RCC 7860 (cell line): Measurements from ENCODE around the gene PAIP2.
"Not testable (repeated sequence)": the region's sequence is repeated elsewhere in the genome, so short reads cannot be mapped to it uniquely, and the experiment has no call there.

ENCODE experiments used
- DNase-seq: peaks from one replicate; pipeline ENCODE4 v3.0.0-alpha.2; 2015; ENCODE audit warnings: low spot score
- FAIRE-seq: peaks from 2 replicates; lab custom pipeline; 2012; peaks lifted over from hg19 to GRCh38; lab: Jason Lieb, UNC

The PAIP2 gene

GRCh38 chr5:139314276-139314675 is 27.4 kb upstream of the PAIP2 start:
- DNase-seq (no peak), FAIRE-seq (no peak)

- FAIRE-seq: no peak
- DNase-seq: no peak
These were observed 26.5 kb upstream of the PAIP2 start for GRCh38 chr5:139315056-139315615.

- no peak for FAIRE-seq
- DNase-seq: no peak
These were observed 5.8 kb upstream of the PAIP2 start for GRCh38 chr5:139335811-139336210.

- no peak for DNase-seq
- FAIRE-seq: no peak
These were observed 1.6 kb upstream of the PAIP2 start for GRCh38 chr5:139340051-139340450.

- FAIRE-seq (no peak), DNase-seq (no peak)
These were observed 416 bp upstream of the PAIP2 start for GRCh38 chr5:139341187-139341688.

GRCh38 chr5:139342423-139342723 is 719 bp downstream of the PAIP2 start:
- DNase-seq (no peak), FAIRE-seq (no peak)

GRCh38 chr5:139343476-139343875 is 1.8 kb downstream of the PAIP2 start:
- FAIRE-seq (no peak), DNase-seq (no peak)

- DNase-seq (no peak), FAIRE-seq (no peak)
These were observed 2.5 kb downstream of the PAIP2 start for GRCh38 chr5:139344177-139344576.

GRCh38 chr5:139345442-139345841 is 3.8 kb downstream of the PAIP2 start:
- not testable (repeated sequence) for FAIRE-seq, DNase-seq

GRCh38 chr5:139347863-139348262 is 6.2 kb downstream of the PAIP2 start:
- not testable (repeated sequence) for DNase-seq, FAIRE-seq

GRCh38 chr5:139354186-139354585 is 12.5 kb downstream of the PAIP2 start:
- FAIRE-seq (no peak), DNase-seq (no peak)

GRCh38 chr5:139355900-139356299 is 14.2 kb downstream of the PAIP2 start:
- not testable (repeated sequence) for DNase-seq, FAIRE-seq

- DNase-seq (no peak), FAIRE-seq (no peak)
These were observed 16.4 kb downstream of the PAIP2 start for GRCh38 chr5:139358064-139358463.

GRCh38 chr5:139360384-139360783 is 18.7 kb downstream of the PAIP2 start:
- FAIRE-seq (no peak), DNase-seq (no peak)

GRCh38 chr5:139361835-139362429 is 20.3 kb downstream of the PAIP2 start:
- FAIRE-seq (no peak), DNase-seq (no peak)

GRCh38 chr5:139363937-139364336 is 22.3 kb downstream of the PAIP2 start:
- no peak for FAIRE-seq

GRCh38 chr5:139364466-139364865 is 22.8 kb downstream of the PAIP2 start:
- no peak for DNase-seq
- no peak for FAIRE-seq

More at GRCh38 chr5:139363937-139364336, 22.3 kb downstream of the PAIP2 start:
- no peak for DNase-seq

GRCh38 chr5:139368613-139369012 is 27.0 kb downstream of the PAIP2 start:
- DNase-seq: no peak

GRCh38 chr5:139369181-139369580 is 27.5 kb downstream of the PAIP2 start:
- FAIRE-seq (no peak), DNase-seq (no peak)

More at GRCh38 chr5:139368613-139369012, 27.0 kb downstream of the PAIP2 start:
- FAIRE-seq: no peak

GRCh38 chr5:139371482-139372435 is 30.1 kb downstream of the PAIP2 start:
- DNase-seq (no peak), FAIRE-seq (no peak)

GRCh38 chr5:139374909-139375308 is 33.3 kb downstream of the PAIP2 start:
- FAIRE-seq: no peak
- no peak for DNase-seq

GRCh38 chr5:139376364-139376763 is 34.7 kb downstream of the PAIP2 start:
- DNase-seq (no peak), FAIRE-seq (no peak)
